ENCODE measurements around the gene DNAH9.

The DNAH9 gene, protein sequence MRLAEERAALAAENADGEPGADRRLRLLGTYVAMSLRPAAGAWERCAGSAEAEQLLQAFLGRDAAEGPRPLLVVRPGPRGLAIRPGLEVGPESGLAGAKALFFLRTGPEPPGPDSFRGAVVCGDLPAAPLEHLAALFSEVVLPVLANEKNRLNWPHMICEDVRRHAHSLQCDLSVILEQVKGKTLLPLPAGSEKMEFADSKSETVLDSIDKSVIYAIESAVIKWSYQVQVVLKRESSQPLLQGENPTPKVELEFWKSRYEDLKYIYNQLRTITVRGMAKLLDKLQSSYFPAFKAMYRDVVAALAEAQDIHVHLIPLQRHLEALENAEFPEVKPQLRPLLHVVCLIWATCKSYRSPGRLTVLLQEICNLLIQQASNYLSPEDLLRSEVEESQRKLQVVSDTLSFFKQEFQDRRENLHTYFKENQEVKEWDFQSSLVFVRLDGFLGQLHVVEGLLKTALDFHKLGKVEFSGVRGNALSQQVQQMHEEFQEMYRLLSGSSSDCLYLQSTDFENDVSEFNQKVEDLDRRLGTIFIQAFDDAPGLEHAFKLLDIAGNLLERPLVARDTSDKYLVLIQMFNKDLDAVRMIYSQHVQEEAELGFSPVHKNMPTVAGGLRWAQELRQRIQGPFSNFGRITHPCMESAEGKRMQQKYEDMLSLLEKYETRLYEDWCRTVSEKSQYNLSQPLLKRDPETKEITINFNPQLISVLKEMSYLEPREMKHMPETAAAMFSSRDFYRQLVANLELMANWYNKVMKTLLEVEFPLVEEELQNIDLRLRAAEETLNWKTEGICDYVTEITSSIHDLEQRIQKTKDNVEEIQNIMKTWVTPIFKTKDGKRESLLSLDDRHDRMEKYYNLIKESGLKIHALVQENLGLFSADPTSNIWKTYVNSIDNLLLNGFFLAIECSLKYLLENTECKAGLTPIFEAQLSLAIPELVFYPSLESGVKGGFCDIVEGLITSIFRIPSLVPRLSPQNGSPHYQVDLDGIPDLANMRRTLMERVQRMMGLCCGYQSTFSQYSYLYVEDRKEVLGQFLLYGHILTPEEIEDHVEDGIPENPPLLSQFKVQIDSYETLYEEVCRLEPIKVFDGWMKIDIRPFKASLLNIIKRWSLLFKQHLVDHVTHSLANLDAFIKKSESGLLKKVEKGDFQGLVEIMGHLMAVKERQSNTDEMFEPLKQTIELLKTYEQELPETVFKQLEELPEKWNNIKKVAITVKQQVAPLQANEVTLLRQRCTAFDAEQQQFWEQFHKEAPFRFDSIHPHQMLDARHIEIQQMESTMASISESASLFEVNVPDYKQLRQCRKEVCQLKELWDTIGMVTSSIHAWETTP (N-terminal part only)

DNA sequence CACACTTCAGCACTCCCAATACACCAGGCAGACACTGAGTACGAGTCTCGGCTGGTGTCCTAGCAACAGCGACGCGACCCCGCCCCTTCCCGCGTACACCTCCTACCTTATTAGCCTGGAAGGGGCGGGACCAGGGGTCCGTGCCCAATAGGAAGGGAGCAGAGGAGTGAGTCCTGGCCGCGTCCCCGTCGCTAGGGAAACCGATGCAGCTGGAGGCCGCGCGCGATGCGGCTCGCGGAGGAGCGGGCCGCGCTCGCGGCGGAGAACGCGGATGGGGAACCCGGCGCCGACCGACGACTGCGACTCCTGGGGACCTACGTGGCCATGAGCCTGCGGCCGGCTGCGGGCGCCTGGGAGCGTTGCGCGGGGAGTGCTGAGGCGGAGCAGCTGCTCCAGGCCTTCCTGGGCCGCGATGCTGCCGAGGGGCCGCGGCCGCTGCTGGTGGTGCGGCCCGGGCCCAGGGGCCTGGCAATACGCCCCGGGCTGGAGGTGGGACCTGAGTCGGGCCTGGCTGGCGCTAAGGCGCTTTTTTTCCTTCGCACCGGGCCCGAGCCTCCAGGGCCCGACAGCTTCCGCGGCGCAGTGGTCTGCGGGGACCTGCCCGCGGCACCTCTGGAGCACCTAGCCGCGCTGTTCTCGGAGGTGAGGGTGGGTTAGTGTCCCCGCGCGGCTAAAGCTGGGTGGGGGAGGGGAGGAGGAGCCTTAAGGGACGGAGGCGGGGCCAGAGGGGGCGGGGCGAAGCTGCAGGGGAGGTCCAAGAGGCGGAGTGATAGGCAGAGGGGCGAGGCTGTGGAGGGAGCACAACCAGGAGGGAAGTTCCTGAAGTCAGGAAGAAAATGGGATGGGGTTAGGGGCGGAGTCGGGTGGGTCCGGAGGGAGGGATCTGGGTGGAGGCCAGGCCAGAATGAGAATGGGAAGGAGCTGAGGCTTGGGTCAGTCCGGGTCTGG, at the start of gene DNAH9:
TSS of gene DNAH9 (plus strand) at position 197 of the 948 bp plus-strand sequence. CDS start at position 226, 29 bp downstream.
- DNase-seq (ENCODE audit: low read depth, low spot score) = peak; percentile 22
- TF ChIP-seq, protein P1, sequence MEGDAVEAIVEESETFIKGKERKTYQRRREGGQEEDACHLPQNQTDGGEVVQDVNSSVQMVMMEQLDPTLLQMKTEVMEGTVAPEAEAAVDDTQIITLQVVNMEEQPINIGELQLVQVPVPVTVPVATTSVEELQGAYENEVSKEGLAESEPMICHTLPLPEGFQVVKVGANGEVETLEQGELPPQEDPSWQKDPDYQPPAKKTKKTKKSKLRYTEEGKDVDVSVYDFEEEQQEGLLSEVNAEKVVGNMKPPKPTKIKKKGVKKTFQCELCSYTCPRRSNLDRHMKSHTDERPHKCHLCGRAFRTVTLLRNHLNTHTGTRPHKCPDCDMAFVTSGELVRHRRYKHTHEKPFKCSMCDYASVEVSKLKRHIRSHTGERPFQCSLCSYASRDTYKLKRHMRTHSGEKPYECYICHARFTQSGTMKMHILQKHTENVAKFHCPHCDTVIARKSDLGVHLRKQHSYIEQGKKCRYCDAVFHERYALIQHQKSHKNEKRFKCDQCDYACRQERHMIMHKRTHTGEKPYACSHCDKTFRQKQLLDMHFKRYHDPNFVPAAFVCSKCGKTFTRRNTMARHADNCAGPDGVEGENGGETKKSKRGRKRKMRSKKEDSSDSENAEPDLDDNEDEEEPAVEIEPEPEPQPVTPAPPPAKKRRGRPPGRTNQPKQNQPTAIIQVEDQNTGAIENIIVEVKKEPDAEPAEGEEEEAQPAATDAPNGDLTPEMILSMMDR (IDR thresholded peaks at IDR 0.05; ENCODE audit: low read depth, low read length) = no peak
- H3K4me3 ChIP-seq (ENCODE audit: low read depth, low read length) = peak within 1 kb of the TSS; percentile 2
- in situ Hi-C loops (cut with HindIII; ENCODE audit: low sequenced_read_pairs) = no loop called here

- in situ Hi-C loops (cut with HindIII; ENCODE audit: low sequenced_read_pairs) = no loop called here
- no peak for DNase-seq (ENCODE audit: low read depth, low spot score)
- TF ChIP-seq, protein P1 (IDR thresholded peaks at IDR 0.05; ENCODE audit: low read depth, low read length) = no peak
- H3K4me3 ChIP-seq (ENCODE audit: low read depth, low read length) = no peak overlapping the region
Measured at GRCh38 chr17:11550431-11550830, 47.8 kb upstream of the DNAH9 start.

DNA sequence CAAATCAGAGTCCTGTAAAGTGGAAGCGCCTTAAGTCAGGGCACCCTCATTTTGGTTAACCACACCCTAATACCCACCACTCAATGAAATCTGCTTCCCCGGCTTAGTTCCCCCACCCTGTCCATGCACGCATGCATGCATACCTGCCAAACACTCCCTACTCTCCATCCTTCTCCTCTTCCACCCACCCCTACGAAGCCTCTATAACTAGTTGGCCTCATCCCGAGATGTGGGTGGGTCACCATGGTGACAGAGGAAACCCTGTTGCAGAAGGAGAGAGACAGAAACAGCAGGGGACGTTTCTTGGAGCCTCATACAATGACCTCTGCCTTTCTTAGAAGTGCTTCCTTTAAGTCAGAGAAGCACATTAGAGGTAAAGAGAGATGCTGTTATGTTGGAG, 46.8 kb upstream of the DNAH9 start:
- H3K4me3 ChIP-seq (ENCODE audit: low read depth, low read length) = no peak overlapping the region
- in situ Hi-C loops (cut with HindIII; ENCODE audit: low sequenced_read_pairs) = no loop called here
- TF ChIP-seq, protein P1 (IDR thresholded peaks at IDR 0.05; ENCODE audit: low read depth, low read length) = no peak
- no peak for DNase-seq (ENCODE audit: low read depth, low spot score)

DNA sequence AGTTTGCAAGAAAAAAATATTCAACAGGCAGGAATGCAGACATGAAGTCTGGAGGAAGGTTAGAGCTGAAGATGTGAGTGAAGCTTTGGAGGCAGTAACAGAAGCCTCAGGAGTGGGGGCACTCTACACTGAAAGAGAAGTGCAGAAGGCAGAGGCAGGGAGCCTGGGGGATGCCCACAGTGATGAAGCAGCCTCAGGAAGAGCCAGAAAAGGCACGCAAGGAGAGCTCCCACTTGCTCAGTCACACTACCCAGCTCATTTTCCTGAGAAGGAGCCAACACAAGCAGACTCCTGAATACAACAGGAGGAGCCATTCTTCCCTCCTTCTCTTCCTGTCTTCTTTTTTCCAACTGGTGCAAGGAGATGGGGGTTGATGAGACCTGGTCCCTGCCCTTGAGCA, 45.1 kb upstream of the DNAH9 start:
- no peak overlapping the region for H3K4me3 ChIP-seq (ENCODE audit: low read depth, low read length)
- no peak for DNase-seq (ENCODE audit: low read depth, low spot score)
- in situ Hi-C loops (cut with HindIII; ENCODE audit: low sequenced_read_pairs) = no loop called here
- TF ChIP-seq, protein P1 (IDR thresholded peaks at IDR 0.05; ENCODE audit: low read depth, low read length) = no peak

GRCh38 chr17:11554042-11554441, 44.2 kb upstream of the DNAH9 start:
- no peak for DNase-seq (ENCODE audit: low read depth, low spot score)
- no peak overlapping the region for H3K4me3 ChIP-seq (ENCODE audit: low read depth, low read length)
- in situ Hi-C loops (cut with HindIII; ENCODE audit: low sequenced_read_pairs) = no loop called here
- TF ChIP-seq, protein P1 (IDR thresholded peaks at IDR 0.05; ENCODE audit: low read depth, low read length) = no peak
